GM18909 (cell line): ENCODE results near the gene DAZL.

ENCODE experiments used
- ATAC-seq: cut with Tn5 transposase; IDR thresholded peaks from one replicate; pipeline ENCODE4 v1.9.1; 2021; ENCODE audit warnings: mild to moderate bottlenecking; ENCODE audit not compliant: unreplicated experiment, poor library complexity

The DAZL gene

GRCh38 chr3:16599694-16600093 is 5.5 kb downstream of the DAZL start:
- ATAC-seq = no peak

- ATAC-seq = no peak
Measured at GRCh38 chr3:16596352-16597032, 8.7 kb downstream of the DAZL start.

GRCh38 chr3:16595778-16596177 is 9.4 kb downstream of the DAZL start:
- no peak for ATAC-seq

DNA sequence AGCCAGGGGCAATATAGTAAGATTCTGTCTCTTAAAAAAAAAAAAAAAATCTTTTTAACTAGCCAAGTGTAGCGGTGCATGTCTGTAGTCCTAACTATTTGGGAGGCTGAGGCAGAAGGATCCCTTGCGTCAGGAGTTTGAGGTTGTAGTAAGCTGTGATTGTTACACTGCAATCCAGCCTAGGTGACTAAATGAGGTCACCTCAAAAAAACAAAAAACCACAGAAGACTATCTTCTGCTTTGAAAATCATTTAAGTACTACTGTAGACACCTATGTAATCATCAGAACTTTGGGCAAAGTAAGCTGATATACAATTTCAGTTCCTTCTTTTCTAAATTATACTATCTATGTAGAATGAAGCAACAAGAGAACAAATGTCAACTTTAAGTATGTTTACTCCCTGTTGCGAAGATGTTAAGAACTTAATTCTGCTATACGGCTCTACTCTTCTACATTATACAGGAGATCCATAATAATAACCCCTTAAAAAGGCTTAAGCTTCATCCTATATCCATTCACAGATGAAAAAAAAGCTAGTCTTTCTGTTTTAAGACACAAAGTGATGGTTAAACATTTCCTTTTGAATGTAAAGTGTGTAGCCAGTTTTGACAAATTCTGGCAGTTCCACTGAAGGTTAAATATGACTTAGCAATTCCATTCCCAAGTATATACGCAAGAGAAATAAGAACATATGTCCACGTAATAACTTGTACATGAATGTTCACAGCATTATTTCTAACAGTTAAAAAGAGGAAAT is 15.2 kb downstream of the DAZL start:
- peak; percentile 99 for ATAC-seq

DNA sequence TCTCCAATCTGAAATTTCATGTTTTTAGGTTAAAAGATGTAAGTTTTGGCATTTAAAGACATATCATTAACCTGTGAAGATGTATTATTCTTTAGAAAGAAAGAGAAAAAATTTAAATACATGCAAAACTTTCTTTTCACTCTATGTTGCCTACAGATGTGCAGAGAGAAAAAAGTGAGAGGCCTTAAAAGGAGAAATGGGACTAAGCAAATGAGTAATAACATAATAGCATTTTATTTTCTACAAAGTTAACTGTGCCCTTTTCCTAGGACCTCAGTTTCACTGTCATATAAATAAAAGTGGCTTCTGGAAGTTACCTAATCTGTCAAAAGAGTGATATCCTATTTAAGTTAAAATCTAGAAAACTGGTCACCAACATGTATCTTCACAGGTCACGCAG is 16.1 kb downstream of the DAZL start:
- no peak for ATAC-seq

GRCh38 chr3:16587681-16588060 is 17.6 kb downstream of the DAZL start:
- ATAC-seq = no peak

DNA sequence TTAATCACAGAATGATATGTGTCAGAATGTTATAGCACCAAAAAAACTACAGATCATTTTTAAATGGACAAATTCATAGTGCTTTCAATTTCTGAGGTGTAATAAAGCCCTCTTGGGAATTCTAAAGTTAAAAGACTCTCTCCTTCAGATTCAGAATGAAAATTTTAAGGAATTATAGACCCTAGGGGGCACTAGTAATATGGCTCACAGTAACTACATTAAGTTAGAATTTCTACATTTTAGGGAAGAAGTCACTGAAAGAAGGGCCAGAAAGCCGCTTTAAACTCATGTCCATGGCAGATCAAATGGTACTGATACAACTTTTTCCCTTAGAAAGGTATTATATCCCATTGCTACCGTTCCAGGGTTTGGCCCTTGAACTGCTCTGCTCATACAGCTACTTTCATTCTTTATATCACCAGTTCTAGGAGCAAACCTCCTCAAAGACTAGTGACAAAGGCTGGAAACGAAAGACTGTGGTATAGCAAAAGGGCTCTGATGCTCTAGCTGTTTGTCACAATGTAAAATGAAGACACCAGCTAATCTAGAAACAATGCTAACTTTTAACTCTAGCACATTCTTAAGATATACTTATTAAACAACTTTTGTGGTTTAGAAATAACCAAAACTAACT is 18.1 kb downstream of the DAZL start:
- ATAC-seq = no peak

GRCh38 chr3:16584880-16585279 is 20.3 kb downstream of the DAZL start:
- no peak for ATAC-seq

- no peak for ATAC-seq
Measured at GRCh38 chr3:16583551-16583950, 21.7 kb downstream of the DAZL start.

DNA sequence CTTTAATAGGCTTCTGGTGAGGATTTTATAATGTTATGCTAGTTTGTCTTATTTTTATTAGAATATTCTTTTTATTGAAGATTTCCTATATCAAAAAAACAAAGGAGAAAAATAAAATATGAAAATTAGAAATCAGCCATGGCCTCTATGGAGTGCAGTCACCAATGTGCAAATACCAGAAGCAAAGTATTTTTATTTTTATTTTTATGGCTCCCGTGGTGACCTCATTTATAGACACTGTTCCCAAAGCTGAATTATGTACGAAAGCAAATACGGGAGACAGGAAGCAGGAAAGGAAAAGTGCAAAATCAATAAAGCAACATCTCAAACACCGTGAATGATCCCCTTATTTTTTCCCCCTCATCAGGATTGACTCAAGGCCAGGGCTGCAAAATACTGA is 35.1 kb downstream of the DAZL start:
- ATAC-seq = no peak

- ATAC-seq = no peak
Measured at GRCh38 chr3:16568532-16568931, 36.7 kb downstream of the DAZL start.

DNA sequence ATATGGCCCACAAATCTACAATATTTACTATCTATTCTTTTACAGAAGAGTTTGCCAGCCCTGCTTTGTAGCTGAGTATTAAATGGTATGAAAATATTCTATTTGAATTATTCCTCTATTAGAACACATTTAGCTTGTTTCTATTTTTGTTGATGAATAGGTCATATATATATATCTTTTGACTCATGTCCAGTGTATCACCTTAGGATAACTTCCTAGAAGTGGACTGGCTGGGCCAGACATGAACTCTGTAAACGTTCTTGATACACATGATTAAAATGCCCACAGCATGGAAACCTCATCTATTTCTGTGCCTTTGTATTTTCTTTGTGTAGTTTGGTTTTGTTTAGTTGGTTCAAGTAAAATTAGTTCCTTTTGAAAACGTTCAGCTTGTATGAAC is 37.1 kb downstream of the DAZL start:
- no peak for ATAC-seq

DNA sequence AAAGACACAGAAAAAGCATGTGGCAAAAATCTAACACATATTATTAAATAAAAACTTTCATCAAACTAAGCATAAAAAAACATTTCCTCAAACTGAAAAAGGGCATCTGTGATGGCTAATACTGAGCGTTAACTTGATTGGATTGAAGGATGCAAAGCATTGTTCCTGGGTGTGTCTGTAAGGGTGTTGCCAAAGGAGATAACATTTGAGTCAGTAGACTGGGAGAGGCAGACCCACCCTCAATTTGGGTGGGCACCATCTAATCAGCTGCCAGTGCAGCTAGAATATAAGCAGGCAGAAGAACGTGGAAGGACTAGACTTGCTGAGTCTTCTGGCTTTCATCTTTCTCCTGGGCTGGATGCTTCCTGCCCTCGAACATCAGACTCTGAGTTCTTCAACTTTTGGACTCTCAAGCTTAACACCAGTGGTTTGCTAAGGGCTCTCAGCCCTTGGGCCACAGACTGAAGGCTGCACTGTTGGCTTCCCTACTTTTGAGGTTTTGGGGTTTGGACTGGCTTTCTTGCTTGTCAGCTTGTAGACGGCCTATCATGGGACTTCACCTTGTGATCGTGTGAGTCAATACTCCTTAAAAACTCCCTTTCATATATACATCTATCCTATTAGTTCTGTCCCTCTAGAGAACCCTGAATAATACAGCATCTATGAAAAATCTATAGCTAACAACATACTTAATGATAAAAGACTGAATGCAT is 45.4 kb downstream of the DAZL start:
- ATAC-seq = no peak

DNA sequence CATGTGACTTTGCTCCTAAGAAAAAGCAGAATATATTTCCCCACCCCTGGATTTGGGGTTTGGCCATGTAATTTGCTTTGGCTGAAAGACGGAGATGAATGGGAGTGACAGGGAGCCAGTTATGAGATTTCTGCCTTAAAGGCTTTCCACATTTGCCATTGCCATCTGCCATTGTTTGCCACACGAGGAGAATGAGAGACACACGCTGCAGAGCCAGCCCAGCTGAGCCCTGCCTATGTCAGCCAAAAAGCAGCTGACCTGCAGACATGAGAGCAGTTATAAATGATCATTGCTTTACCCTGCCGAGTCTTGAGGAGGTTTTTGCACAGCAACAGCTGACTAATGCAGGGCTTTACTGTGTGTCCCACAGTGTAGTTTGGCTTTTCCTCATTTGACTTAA is 51.1 kb downstream of the DAZL start:
- no peak for ATAC-seq

DNA sequence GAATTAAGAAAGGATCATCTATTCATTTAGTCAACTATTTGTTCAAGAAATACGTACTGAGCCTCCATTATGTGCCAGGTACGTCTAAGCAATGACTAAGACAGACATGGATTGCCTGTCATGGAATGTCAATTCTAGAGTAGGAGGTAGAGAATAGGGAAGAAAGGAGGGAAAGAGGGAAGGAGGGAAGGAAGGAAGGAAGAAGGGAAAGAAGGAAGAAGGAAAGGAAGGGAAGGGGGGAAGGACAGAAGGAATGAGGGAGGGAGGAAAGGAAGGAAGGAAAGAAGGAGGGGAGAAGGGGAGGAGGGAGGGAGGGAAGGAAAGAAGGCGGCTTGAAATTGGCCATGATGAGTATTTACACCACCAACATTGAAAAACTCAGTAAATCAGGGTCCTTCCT is 52.5 kb downstream of the DAZL start:
- no peak for ATAC-seq

- no peak for ATAC-seq
Measured at GRCh38 chr3:16551342-16551976, 53.8 kb downstream of the DAZL start.

DNA sequence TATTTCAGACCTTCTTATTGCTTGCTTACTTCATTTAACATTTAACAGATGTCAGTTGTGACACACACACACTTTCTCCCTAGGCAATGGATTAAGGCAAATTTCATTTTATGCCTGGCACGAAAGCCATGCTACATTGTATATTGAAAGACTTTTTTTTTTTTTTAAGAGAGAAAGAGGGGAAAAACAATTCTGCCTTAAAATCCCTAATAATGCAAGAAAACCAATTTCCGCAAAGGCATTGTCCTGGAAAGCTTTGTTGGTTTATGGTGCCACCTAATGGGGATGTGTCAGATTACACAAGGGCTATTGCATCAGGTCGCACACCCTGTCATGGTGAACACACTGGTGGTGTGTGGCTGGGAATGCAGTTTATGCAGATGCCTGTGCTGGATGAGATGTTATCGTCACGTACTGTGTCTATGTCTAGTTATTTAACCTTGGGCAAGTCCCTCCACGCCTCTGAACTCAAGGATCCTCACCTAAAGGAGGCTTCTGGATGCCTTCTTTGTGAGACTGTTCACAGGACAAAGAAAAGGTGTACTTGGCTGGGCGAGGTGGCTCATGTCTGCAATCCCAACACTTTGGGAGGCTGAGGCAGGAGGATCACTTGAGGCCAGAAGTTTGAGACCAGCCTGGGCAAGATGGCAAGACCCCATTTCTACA is 54.4 kb downstream of the DAZL start:
- peak; percentile 90 for ATAC-seq

DNA sequence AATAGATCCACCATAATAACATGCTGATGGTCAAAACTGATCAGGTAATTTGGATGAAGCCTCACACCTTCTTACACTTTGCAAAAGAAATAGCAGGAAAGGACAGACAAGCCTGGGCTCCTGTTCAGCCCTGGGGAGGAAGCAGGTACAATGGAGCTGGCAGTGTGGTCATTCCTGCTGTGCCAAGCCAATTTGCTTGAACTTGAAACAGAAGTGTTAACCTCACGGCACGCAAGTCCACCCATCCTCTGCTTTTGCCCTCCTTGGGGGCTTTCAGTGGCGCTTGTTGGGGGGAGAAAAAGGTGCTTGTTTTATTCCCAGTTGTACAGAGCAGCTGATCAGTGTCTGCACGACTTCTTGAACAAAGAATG is 54.9 kb downstream of the DAZL start:
- ATAC-seq = peak; percentile 39

- ATAC-seq = no peak
Measured at GRCh38 chr3:16548721-16549120, 56.5 kb downstream of the DAZL start.
